B cell (primary cell): ENCODE data around the gene ADCY7.

Experiments used
- EZH2 ChIP-seq: IDR thresholded peaks from 2 replicates; pipeline ENCODE4 v1.6.1; 2012; ENCODE audit warnings: borderline replicate concordance, low read depth, mild to moderate bottlenecking, moderate library complexity, low read length; ENCODE audit not compliant: insufficient read depth, poor library complexity, severe bottlenecking
- TF ChIP-seq, protein P1 (sequence below): fragments of 200-600 bp; IDR thresholded peaks from one replicate; pipeline ENCODE4 v1.8.0; 2022; ENCODE audit warnings: antibody characterized with exemption, mild to moderate bottlenecking

DNA sequence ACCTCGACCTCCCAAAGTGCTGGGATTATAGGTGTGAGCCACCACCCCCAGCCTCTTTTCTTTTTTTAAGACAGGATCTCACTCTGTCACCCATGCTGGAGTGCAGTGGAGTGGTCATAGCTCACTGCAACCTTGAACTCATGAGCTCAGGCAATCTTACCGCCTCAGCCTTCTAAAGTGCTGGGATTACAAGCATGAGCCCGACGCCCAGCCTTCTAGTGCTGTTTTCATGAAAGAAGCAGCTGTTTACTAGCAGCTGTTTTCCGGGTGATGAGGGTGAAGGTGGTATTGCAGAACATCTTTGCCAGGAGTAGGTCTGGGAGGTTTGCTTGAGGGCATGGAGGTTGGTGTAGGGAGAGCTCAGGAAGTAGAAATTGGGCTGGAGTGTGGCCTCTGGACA is 2.0 kb downstream of the ADCY7 start:
- no peak for TF ChIP-seq EZH2
- TF ChIP-seq, protein P1, sequence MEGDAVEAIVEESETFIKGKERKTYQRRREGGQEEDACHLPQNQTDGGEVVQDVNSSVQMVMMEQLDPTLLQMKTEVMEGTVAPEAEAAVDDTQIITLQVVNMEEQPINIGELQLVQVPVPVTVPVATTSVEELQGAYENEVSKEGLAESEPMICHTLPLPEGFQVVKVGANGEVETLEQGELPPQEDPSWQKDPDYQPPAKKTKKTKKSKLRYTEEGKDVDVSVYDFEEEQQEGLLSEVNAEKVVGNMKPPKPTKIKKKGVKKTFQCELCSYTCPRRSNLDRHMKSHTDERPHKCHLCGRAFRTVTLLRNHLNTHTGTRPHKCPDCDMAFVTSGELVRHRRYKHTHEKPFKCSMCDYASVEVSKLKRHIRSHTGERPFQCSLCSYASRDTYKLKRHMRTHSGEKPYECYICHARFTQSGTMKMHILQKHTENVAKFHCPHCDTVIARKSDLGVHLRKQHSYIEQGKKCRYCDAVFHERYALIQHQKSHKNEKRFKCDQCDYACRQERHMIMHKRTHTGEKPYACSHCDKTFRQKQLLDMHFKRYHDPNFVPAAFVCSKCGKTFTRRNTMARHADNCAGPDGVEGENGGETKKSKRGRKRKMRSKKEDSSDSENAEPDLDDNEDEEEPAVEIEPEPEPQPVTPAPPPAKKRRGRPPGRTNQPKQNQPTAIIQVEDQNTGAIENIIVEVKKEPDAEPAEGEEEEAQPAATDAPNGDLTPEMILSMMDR = no peak
